HG02840 (cell line): ENCODE measurements around the gene POU6F2.

ENCODE experiments used
- ATAC-seq: cut with Tn5 transposase; IDR thresholded peaks from one replicate; pipeline ENCODE4 v1.9.1; 2021; ENCODE audit warnings: mild to moderate bottlenecking, moderate library complexity, moderate number of reproducible peaks; ENCODE audit not compliant: unreplicated experiment, low FRiP score

Gene POU6F2

GRCh38 chr7:39461263-39461820, 483.6 kb downstream of the POU6F2 start:
- no peak for ATAC-seq

- ATAC-seq = no peak
Measured at GRCh38 chr7:39463252-39463651, 485.5 kb downstream of the POU6F2 start.

- ATAC-seq = no peak
Measured at GRCh38 chr7:39464350-39465054, 486.8 kb downstream of the POU6F2 start.

GRCh38 chr7:39465055-39465929, 487.6 kb downstream of the POU6F2 start:
- peak; percentile 62 for ATAC-seq

GRCh38 chr7:39468261-39468660, 490.6 kb downstream of the POU6F2 start:
- no peak for ATAC-seq

- no peak for ATAC-seq
Measured at GRCh38 chr7:39468808-39469374, 491.2 kb downstream of the POU6F2 start.

GRCh38 chr7:39480901-39481300, 503.2 kb downstream of the POU6F2 start:
- no peak for ATAC-seq

GRCh38 chr7:39488467-39489393, 511.0 kb downstream of the POU6F2 start:
- no peak for ATAC-seq

GRCh38 chr7:39490296-39490695, 512.6 kb downstream of the POU6F2 start:
- no peak for ATAC-seq

- no peak for ATAC-seq
Measured at GRCh38 chr7:39493934-39494333, 516.2 kb downstream of the POU6F2 start.

- ATAC-seq = no peak
Measured at GRCh38 chr7:39501358-39501757, 523.6 kb downstream of the POU6F2 start.

- ATAC-seq = no peak
Measured at GRCh38 chr7:39504963-39505362, 527.3 kb downstream of the POU6F2 start.

- ATAC-seq = no peak
Measured at GRCh38 chr7:39507866-39508551, 530.3 kb downstream of the POU6F2 start.

GRCh38 chr7:39509436-39509835, 531.7 kb downstream of the POU6F2 start:
- ATAC-seq = no peak

- ATAC-seq = no peak
Measured at GRCh38 chr7:39509912-39510311, 532.2 kb downstream of the POU6F2 start.

- no peak for ATAC-seq
Measured at GRCh38 chr7:39510864-39511354, 533.2 kb downstream of the POU6F2 start.

GRCh38 chr7:39515534-39516228, 538.0 kb downstream of the POU6F2 start:
- no peak for ATAC-seq

- ATAC-seq = no peak
Measured at GRCh38 chr7:39516498-39516897, 538.8 kb downstream of the POU6F2 start.

GRCh38 chr7:39517240-39517639, 539.5 kb downstream of the POU6F2 start:
- ATAC-seq = no peak
